ENCODE data around the gene PPP1CC.

Gene PPP1CC

DNA sequence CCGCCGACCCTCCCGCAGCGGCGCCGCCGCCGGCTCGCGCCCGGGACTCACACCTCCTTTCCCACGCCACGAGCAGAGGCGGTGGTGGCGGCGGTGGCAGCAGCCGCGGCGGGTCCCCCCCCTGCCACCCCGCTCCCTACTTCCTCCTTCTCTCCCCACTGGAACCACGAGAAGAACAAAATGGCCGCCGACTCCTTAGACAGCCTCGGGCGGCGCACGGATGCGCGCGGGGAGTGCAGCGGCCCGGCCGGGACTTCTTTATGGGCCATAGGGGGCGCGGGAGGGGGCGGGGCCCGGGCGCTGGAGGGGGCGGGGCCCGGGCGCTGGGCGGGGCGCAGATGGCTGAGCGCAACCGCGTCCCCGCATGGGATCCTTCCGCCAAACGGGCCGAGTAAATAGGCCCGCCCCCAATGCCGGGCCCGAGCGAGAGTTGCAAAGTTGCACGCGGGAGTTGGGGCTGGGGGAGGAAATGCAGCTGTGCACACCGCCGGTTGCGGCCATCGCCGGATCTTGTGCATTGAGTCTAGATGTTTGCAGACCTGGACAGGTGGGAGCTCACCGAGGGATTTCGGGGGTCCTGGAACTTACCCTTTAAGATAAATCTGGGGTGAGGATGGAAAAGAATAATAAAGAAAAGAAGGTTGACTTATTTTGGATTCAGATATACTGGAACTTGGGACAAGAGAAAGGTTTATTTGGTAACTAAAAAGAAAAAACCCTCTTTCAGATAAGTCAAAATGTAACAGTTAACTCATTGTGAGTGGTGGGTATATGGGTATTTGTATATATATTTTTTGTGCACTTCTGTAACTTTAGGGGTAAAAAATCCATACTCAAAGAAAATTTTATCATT is at the start of gene PPP1CC:
TSS of gene PPP1CC (minus strand) at position 174 of the 853 bp plus-strand sequence. CDS start 184 bp downstream, outside the sequence.
- Mint-ChIP-seq H3K27ac (ENCODE audit: low read depth) (peak within 1 kb of the TSS; percentile 97), H3K27me3 (no peaks in the 10 kb centered on the region), H3K4me3 (peak within 1 kb of the TSS; percentile 100), H3K9me3 (no peaks in the 10 kb centered on the region), H3K36me3 (ENCODE audit: insufficient read depth) (peaks cover 21% of the 10 kb centered on the region), H3K4me1 (peaks cover 47% of the 10 kb centered on the region)
- ATAC-seq (replicated peaks; ENCODE audit: extremely low read depth, poor library complexity, severe bottlenecking) (peak; percentile 88), DNase-seq (ENCODE audit: low spot score in 2 of 2) (peak; percentile 75 to 88)

DNA sequence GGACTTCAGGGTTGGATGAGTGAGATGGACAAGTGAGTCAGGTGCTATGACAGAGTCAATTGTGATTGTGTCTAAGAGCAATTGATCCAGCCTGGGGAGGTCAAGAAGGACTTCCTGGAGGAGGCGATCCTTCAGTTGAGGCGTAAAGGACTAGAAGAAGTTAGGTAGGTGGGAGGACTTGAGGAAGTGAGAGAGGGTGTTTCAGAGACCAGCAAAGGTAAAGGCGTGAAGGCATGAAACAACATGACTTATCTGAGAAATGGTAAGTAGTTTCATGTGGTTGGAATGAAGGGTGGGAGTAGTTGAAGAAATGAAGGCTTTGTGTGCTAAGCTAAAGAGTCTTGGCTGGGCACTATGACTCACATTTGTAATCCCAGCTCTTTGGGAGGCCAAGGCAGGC is 48.9 kb upstream of the PPP1CC start:
- Mint-ChIP-seq H3K27me3 (no peaks in the 10 kb centered on the region), H3K36me3 (ENCODE audit: insufficient read depth) (no peaks in the 10 kb centered on the region), H3K4me3 (no peak overlapping the region), H3K27ac (ENCODE audit: low read depth) (no peak overlapping the region), H3K9me3 (no peaks in the 10 kb centered on the region), H3K4me1 (no peaks in the 10 kb centered on the region)
- ATAC-seq (replicated peaks; ENCODE audit: extremely low read depth, poor library complexity, severe bottlenecking), result no peak
- no peak for DNase-seq (ENCODE audit: low spot score in 2 of 2)

DNA sequence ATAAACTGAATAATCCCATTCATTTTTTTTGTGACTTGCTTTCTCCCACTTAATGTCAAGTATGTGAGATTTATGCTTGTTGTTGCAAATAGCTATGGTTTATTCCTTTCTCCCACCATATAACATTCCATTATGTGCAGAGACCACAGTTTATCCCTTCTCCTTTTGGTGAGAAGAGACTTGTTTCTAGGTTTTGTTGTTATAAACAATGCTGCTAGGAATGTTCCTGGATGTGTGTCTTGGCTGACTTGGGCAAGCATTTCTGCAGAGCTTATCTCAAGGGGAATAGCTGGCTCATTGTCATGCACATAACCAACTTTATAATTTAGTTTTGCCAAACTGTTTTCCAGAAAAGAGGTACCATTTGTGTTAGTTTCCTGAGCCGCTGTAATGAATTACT is 47.6 kb upstream of the PPP1CC start:
- Mint-ChIP-seq H3K4me3 (no peak overlapping the region), H3K27me3 (no peaks in the 10 kb centered on the region), H3K36me3 (ENCODE audit: insufficient read depth) (no peaks in the 10 kb centered on the region), H3K9me3 (no peaks in the 10 kb centered on the region), H3K27ac (ENCODE audit: low read depth) (no peak overlapping the region), H3K4me1 (no peaks in the 10 kb centered on the region)
- ATAC-seq (replicated peaks; ENCODE audit: extremely low read depth, poor library complexity, severe bottlenecking) (no peak), DNase-seq (ENCODE audit: low spot score in 2 of 2) (no peak)

DNA sequence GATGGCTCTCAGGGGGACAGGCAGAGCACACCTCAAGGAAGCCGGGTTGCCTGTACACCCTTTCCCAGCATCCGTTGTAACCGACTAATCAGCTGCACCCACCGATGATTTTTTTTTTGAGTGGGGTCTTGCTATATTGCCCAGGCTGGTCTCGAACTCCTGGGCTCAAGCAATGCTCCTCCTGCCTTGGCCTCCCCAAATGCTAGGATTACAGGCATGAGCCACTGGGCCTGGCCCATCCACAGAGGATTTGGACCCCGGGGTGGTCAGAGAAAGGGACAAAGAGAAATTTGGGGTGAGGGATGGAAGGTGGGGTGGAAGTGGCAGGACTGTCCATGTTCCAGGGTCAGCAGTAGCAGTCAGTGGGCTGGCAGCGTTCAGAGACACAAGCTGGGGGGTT is 43.3 kb upstream of the PPP1CC start:
- no peaks in the 10 kb centered on the region for H3K4me1 Mint-ChIP-seq
- no peaks in the 10 kb centered on the region for H3K9me3 Mint-ChIP-seq
- no peak for DNase-seq (ENCODE audit: low spot score in 2 of 2)
- no peaks in the 10 kb centered on the region for H3K27me3 Mint-ChIP-seq
- H3K36me3 Mint-ChIP-seq (ENCODE audit: insufficient read depth), result peaks cover 2% of the 10 kb centered on the region
- ATAC-seq (replicated peaks; ENCODE audit: extremely low read depth, poor library complexity, severe bottlenecking), result no peak
- no peak overlapping the region for H3K4me3 Mint-ChIP-seq
- H3K27ac Mint-ChIP-seq (ENCODE audit: low read depth), result no peak overlapping the region

DNA sequence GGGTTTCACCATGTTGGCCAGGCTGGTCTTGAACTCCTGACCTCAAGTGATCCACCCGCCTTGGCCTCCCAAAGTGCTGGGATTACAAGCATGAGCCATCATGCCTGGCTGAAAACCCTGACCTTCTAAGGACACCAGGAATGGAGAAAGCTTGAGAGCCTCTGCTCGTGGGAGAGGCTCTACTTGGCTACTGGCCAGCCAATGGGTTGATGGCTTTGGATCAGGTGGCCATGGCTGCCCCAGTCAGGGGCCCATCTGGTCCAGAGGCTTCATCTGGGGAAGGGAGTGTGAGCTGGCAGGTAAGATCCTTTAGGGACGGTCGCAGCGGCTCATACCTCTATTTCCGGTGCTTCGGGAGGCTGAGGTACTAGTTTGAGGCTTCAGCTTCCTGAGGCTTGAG is 42.5 kb upstream of the PPP1CC start:
- DNase-seq (ENCODE audit: low spot score in 2 of 2), result no peak
- no peak for ATAC-seq (replicated peaks; ENCODE audit: extremely low read depth, poor library complexity, severe bottlenecking)
- Mint-ChIP-seq H3K4me3 (no peak overlapping the region), H3K9me3 (no peaks in the 10 kb centered on the region), H3K36me3 (ENCODE audit: insufficient read depth) (peaks cover 2% of the 10 kb centered on the region), H3K4me1 (no peaks in the 10 kb centered on the region), H3K27me3 (no peaks in the 10 kb centered on the region), H3K27ac (ENCODE audit: low read depth) (no peak overlapping the region)

DNA sequence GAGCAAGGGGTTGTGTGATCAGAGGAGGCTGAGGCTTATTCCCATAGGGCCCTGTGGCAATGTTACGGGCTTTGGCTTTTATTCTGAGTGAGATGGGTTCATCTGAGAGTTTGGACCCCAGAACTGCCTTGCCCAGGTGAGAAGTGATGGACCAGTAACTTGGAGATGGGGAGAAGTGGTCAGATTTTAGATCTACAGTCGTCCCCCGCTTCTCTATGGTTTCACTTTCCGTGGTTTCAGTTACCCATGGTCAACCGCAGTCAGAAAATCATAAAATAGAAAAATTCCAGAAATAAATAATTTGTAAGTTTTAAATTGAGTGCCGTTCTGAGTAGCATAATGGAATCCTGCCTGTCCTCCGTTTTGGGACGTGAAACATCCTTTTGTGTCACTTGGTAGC is 40.2 kb upstream of the PPP1CC start:
- peaks cover 2% of the 10 kb centered on the region for H3K36me3 Mint-ChIP-seq (ENCODE audit: insufficient read depth)
- ATAC-seq (replicated peaks; ENCODE audit: extremely low read depth, poor library complexity, severe bottlenecking) (no peak), DNase-seq (ENCODE audit: low spot score in 2 of 2) (no peak)

DNA sequence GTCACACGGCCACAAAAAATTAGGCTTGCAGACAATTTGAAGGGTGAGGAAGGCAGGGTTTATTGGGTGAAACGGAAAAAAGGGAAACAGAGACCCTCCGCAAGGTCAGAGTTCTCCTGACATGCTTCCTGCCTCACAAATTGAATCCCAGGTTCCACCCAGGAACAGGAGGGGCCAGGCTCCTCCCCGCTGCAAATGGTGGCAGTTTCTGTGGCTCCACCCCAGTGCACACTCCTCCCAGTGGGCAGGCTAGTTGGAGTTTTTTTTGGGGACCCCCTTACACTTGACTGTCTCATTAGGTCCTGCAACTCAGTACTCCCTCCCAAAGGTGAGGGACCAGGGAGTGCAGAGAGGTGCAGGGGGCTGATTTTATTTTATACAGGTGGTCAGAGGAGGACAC is 39.4 kb upstream of the PPP1CC start:
- H3K9me3 Mint-ChIP-seq, result no peaks in the 10 kb centered on the region
- H3K4me1 Mint-ChIP-seq, result no peaks in the 10 kb centered on the region
- no peak for ATAC-seq (replicated peaks; ENCODE audit: extremely low read depth, poor library complexity, severe bottlenecking)
- peaks cover 2% of the 10 kb centered on the region for H3K36me3 Mint-ChIP-seq (ENCODE audit: insufficient read depth)
- H3K4me3 Mint-ChIP-seq, result no peak overlapping the region
- H3K27me3 Mint-ChIP-seq, result no peaks in the 10 kb centered on the region
- H3K27ac Mint-ChIP-seq (ENCODE audit: low read depth), result no peak overlapping the region
- no peak for DNase-seq (ENCODE audit: low spot score in 2 of 2)

More for the DNA sequence above, 40.2 kb upstream of the PPP1CC start:
- no peaks in the 10 kb centered on the region for H3K9me3 Mint-ChIP-seq
- H3K4me1 Mint-ChIP-seq, result no peaks in the 10 kb centered on the region
- no peak overlapping the region for H3K27ac Mint-ChIP-seq (ENCODE audit: low read depth)
- no peaks in the 10 kb centered on the region for H3K27me3 Mint-ChIP-seq
- no peak overlapping the region for H3K4me3 Mint-ChIP-seq

DNA sequence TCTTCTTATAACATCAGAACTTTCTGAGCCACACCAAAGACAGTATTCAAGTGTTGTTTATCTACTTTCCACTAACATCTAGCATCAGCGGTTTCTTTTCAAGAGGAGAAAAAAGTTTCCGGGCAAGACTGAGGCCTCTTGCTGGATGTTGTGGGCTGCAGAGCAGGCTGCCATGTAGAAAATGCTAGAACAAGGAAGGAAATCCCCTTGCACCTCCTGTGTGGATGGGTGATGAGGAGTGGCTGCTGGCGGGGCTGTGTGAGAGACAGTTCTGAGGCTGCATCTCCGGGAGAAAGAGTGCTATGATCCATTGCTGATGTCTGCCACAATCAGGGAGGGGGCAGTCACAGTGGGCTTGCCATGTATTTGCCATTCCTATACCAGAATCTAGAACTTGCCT is 37.8 kb upstream of the PPP1CC start:
- no peaks in the 10 kb centered on the region for H3K9me3 Mint-ChIP-seq
- H3K36me3 Mint-ChIP-seq (ENCODE audit: insufficient read depth), result peaks cover 2% of the 10 kb centered on the region
- DNase-seq (ENCODE audit: low spot score in 2 of 2) (no peak), ATAC-seq (replicated peaks; ENCODE audit: extremely low read depth, poor library complexity, severe bottlenecking) (peak; percentile 43)
- H3K27ac Mint-ChIP-seq (ENCODE audit: low read depth), result no peak overlapping the region
- no peaks in the 10 kb centered on the region for H3K4me1 Mint-ChIP-seq
- H3K27me3 Mint-ChIP-seq, result no peaks in the 10 kb centered on the region
- no peak overlapping the region for H3K4me3 Mint-ChIP-seq

DNA sequence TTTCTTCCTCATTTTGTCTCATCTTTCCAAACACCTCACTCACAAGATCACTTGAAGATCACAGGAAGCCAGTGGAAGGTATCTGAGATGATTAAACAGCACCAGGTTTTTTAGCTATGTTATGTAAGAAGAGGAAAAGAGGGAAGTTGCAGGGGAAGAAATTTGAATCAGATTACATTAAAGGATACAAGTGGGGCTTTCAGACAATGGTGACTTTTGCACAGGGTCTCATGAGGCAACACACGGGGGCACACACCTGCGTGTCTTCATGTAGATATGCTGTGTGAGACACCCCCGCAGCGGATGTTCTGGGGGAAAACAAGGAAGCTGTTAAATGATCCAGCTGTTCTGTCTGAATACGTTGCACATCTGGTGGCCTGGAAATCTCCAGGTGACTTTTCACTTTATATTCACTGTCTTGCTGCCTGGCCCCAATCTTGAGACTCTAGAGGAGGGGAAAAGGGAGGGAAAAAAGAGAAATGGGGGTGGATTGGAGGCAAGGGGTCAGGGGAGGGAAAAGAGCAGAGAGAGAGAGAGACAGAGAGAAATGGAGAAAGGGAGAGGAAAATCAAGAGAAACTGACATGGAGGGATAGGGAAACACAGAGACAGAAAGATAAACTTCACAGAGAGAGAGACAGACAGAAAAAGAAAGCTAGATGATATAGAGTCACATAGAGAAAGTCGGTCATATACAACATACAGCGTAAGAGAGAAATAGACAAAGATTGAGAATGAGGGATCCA is 36.3 kb upstream of the PPP1CC start:
- no peak for DNase-seq (ENCODE audit: low spot score in 2 of 2)
- no peaks in the 10 kb centered on the region for H3K9me3 Mint-ChIP-seq
- peaks cover 2% of the 10 kb centered on the region for H3K36me3 Mint-ChIP-seq (ENCODE audit: insufficient read depth)
- no peaks in the 10 kb centered on the region for H3K4me1 Mint-ChIP-seq
- no peak for ATAC-seq (replicated peaks; ENCODE audit: extremely low read depth, poor library complexity, severe bottlenecking)
- no peak overlapping the region for H3K4me3 Mint-ChIP-seq
- no peaks in the 10 kb centered on the region for H3K27me3 Mint-ChIP-seq
- H3K27ac Mint-ChIP-seq (ENCODE audit: low read depth), result no peak overlapping the region

DNA sequence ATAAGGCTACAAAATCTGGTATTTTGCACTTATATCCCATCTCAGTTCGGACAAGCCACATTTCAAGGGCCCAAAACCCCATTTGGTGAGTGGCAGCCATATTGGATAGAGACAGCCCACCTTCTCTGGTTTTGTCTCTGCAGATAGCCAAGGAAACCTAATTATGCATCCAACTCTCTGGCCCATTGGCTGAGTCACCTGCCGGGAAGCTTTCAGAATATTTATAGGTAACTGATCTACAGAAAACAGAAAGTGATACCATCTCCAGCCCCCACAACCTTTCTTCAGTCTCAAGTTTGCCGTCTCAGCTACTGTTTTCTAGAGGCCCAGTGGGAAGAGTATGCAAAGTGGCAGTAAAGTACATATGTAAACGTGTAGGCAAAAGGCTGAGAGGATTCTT is 33.7 kb upstream of the PPP1CC start:
- DNase-seq (ENCODE audit: low spot score in 2 of 2) (no peak), ATAC-seq (replicated peaks; ENCODE audit: extremely low read depth, poor library complexity, severe bottlenecking) (no peak)
- no peaks in the 10 kb centered on the region for H3K4me1 Mint-ChIP-seq
- H3K27ac Mint-ChIP-seq (ENCODE audit: low read depth), result no peak overlapping the region
- H3K9me3 Mint-ChIP-seq, result no peaks in the 10 kb centered on the region
- H3K36me3 Mint-ChIP-seq (ENCODE audit: insufficient read depth), result peaks cover under 1% of the 10 kb centered on the region
- H3K27me3 Mint-ChIP-seq, result no peaks in the 10 kb centered on the region
- no peak overlapping the region for H3K4me3 Mint-ChIP-seq

DNA sequence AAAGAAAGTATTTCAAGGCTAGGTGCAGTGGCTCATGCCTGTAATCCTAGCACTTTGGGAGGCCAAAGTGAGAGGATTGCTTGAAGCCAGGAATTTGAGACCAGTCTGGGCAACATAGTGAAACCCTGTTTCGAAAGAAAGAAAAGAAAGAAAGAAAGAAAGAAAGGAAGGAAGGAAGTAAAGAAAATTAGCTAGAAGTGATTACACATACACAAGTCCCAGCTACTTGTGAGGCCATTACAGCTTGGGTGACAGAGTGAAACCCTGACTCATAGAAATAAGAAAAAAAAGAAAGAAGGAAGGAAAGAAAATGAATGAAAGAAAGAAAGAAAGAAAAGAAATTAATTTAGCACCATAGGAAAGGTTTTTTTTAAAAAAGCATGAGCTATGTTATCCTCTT is 33.3 kb upstream of the PPP1CC start:
- Mint-ChIP-seq H3K9me3 (no peaks in the 10 kb centered on the region), H3K4me3 (no peak overlapping the region), H3K27me3 (no peaks in the 10 kb centered on the region), H3K27ac (ENCODE audit: low read depth) (no peak overlapping the region), H3K4me1 (no peaks in the 10 kb centered on the region), H3K36me3 (ENCODE audit: insufficient read depth) (no peaks in the 10 kb centered on the region)
- DNase-seq (ENCODE audit: low spot score in 2 of 2) (no peak), ATAC-seq (replicated peaks; ENCODE audit: extremely low read depth, poor library complexity, severe bottlenecking) (no peak)

DNA sequence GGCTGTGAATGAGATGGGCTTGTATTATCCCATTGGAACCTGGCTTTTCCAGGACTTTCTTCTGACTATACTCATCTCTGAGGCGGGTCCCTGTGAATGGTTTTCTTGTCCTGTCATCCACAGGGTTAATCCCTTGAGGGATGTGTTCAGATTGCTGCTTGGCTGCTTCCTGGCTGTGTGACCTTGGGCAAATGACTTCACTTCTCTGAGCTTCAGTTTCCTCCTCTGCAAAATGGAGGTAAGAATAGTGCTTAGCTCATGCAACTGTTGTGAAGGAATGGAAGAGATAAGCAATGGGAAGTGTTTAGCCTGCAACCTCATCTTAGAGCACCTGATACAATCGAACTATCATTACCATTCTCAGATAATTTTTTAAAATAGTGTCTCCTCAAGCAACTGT is 32.1 kb upstream of the PPP1CC start:
- DNase-seq (ENCODE audit: low spot score in 2 of 2), result no peak
- Mint-ChIP-seq H3K36me3 (ENCODE audit: insufficient read depth) (no peaks in the 10 kb centered on the region), H3K9me3 (no peaks in the 10 kb centered on the region), H3K4me1 (no peaks in the 10 kb centered on the region), H3K27ac (ENCODE audit: low read depth) (no peak overlapping the region), H3K4me3 (no peak overlapping the region), H3K27me3 (no peaks in the 10 kb centered on the region)
- no peak for ATAC-seq (replicated peaks; ENCODE audit: extremely low read depth, poor library complexity, severe bottlenecking)

DNA sequence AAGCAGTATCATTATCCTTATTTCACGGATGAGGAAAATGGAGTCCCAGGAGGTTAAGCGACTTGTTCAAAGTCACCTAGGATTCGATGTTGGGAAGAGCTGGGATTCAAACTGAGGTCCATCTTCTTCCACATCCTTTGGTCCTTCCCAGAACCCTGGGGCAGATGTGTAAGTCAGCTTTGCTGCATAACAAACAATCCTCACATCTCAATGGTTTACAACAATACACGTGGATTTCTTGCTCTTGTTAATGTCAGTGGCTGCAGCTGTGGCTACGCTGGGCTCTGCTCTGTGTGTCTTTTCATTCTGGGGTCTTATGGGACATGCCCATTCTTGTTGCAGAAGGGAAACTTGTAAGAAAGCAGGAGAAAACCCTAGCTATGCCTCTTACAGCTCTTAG is 26.3 kb upstream of the PPP1CC start:
- H3K27me3 Mint-ChIP-seq, result no peaks in the 10 kb centered on the region
- no peaks in the 10 kb centered on the region for H3K36me3 Mint-ChIP-seq (ENCODE audit: insufficient read depth)
- no peaks in the 10 kb centered on the region for H3K4me1 Mint-ChIP-seq
- no peaks in the 10 kb centered on the region for H3K9me3 Mint-ChIP-seq
- DNase-seq (ENCODE audit: low spot score in 2 of 2) (no peak), ATAC-seq (replicated peaks; ENCODE audit: extremely low read depth, poor library complexity, severe bottlenecking) (no peak)
- H3K4me3 Mint-ChIP-seq, result no peak overlapping the region
- no peak overlapping the region for H3K27ac Mint-ChIP-seq (ENCODE audit: low read depth)

Measured in central memory CD8-positive, alpha-beta T cell (primary cell).